Peyer's patch (tissue), 4 donors: ENCODE results near the gene TULP1. TPM values are rescaled to one million over a fixed set of nuclear protein-coding genes. Genes with fewer than 3 reads are reported as not detected.

ENCODE experiments used
- DNase-seq, 3 donors: peaks; one replicate each; pipeline ENCODE4 v3.0.0-alpha.2; 2017 to 2019
- H3K27ac ChIP-seq, 4 donors: fragments of 200-600 bp; sonication (generic); one replicate each; pipeline ENCODE4 v1.5.1; 2016 to 2019
- H3K27me3 ChIP-seq, 2 donors: fragments of 200-600 bp; sonication (generic); one replicate each; pipeline ENCODE4 v1.5.1; 2019
- H3K36me3 ChIP-seq, 3 donors: fragments of 200-600 bp; sonication (generic); one replicate each; pipeline ENCODE4 v1.5.1; 2016 to 2019
- H3K4me1 ChIP-seq, 4 donors: fragments of 200-600 bp; sonication (generic); one replicate each; pipeline ENCODE4 v1.5.1; 2016 to 2019
- H3K4me3 ChIP-seq, 4 donors: fragments of 200-600 bp; sonication (generic); 1 replicate in 3 of 4; 2 replicates in 1 of 4; pipeline ENCODE4 v1.5.1; 2016 to 2019; ENCODE audit warnings: mild to moderate bottlenecking in 1 of 4
- H3K9me3 ChIP-seq, 4 donors: fragments of 200-600 bp; sonication (generic); one replicate each; pipeline ENCODE4 v1.5.1; 2016 to 2019; ENCODE audit warnings: mild to moderate bottlenecking in 1 of 4
- CTCF ChIP-seq, 6 experiments: fragments of 450-650 bp in 4 of 6; fragments of 200-600 bp in 2 of 6; sonication (generic) in 1 of 6; IDR thresholded peaks; one replicate each; pipeline ENCODE4 v1.5.1; 2017 to 2019; ENCODE audit warnings: antibody characterized with exemption in 6 of 6, mild to moderate bottlenecking in 3 of 6, moderate library complexity in 1 of 6
- POLR2A ChIP-seq, 2 donors: fragments of 450-650 bp; IDR thresholded peaks; one replicate each; pipeline ENCODE4 v1.5.1; 2017; ENCODE audit warnings: antibody characterized with exemption in 2 of 2, mild to moderate bottlenecking in 2 of 2, moderate library complexity in 2 of 2
- total RNA-seq, 4 donors: library from RNA; depleted of rRNA; stranded (reverse); fragments of >200 nt; gene quantifications; one replicate each; pipeline ENCODE4 v1.1.0, GENCODE V29; 2016

Gene TULP1
- total RNA-seq, 4 donors from 2014 or later = not detected

- Histone ChIP-seq H3K4me3 (no peak overlapping the region), H3K4me1 (peaks cover 0 to 44% (median 2%) of the 10 kb centered on the region in 4 donors), H3K27me3 (no peaks in the 10 kb centered on the region), H3K27ac (peak overlapping the region; percentile 50 to 84 (median 78)), H3K36me3 (peaks cover 0 to 41% (median 0%) of the 10 kb centered on the region in 3 donors), H3K9me3 (no peaks in the 10 kb centered on the region)
- TF ChIP-seq CTCF (IDR thresholded peaks at IDR 0.05) (no peak), POLR2A (IDR thresholded peaks at IDR 0.05) (no peak)
- DNase-seq = no peak
Observed at GRCh38 chr6:35484921-35485392, 27.7 kb downstream of the TULP1 start.

GRCh38 chr6:35483893-35484645 is 28.6 kb downstream of the TULP1 start:
- Histone ChIP-seq H3K36me3 (peaks cover 0 to 50% (median 0%) of the 10 kb centered on the region in 3 donors), H3K9me3 (no peaks in the 10 kb centered on the region), H3K27me3 (no peaks in the 10 kb centered on the region), H3K4me3 (no peak overlapping the region), H3K27ac (peak overlapping the region in 1 of 4 donors; percentile 84), H3K4me1 (peaks cover 0 to 40% (median 2%) of the 10 kb centered on the region in 4 donors)
- DNase-seq = peak in 1 of 3 donors; percentile 34
- TF ChIP-seq CTCF (IDR thresholded peaks at IDR 0.05) = no peak
- no peak for TF ChIP-seq POLR2A (IDR thresholded peaks at IDR 0.05)

GRCh38 chr6:35483490-35483889 is 29.2 kb downstream of the TULP1 start:
- peaks cover 0 to 37% (median 2%) of the 10 kb centered on the region in 4 donors for H3K4me1 ChIP-seq
- H3K4me3 ChIP-seq = no peak overlapping the region
- no peak overlapping the region for H3K27ac ChIP-seq
- DNase-seq = peak in 1 of 3 donors; percentile 21
- no peaks in the 10 kb centered on the region for H3K9me3 ChIP-seq
- H3K36me3 ChIP-seq = peaks cover 0 to 53% (median 0%) of the 10 kb centered on the region in 3 donors
- H3K27me3 ChIP-seq = no peaks in the 10 kb centered on the region
- TF ChIP-seq CTCF (IDR thresholded peaks at IDR 0.05) (no peak), POLR2A (IDR thresholded peaks at IDR 0.05) (no peak)

GRCh38 chr6:35483062-35483461 is 29.6 kb downstream of the TULP1 start:
- peak overlapping the region in 1 of 4 donors; percentile 11 for H3K27ac ChIP-seq
- H3K4me1 ChIP-seq = peaks cover 0 to 32% (median 2%) of the 10 kb centered on the region in 4 donors
- no peak for DNase-seq
- peaks cover 0 to 58% (median 0%) of the 10 kb centered on the region in 3 donors for H3K36me3 ChIP-seq
- H3K4me3 ChIP-seq = no peak overlapping the region
- TF ChIP-seq POLR2A (IDR thresholded peaks at IDR 0.05) (no peak), CTCF (IDR thresholded peaks at IDR 0.05) (no peak)
- H3K9me3 ChIP-seq = no peaks in the 10 kb centered on the region
- no peaks in the 10 kb centered on the region for H3K27me3 ChIP-seq

- no peak for DNase-seq
- H3K36me3 ChIP-seq = peaks cover 0 to 74% (median 0%) of the 10 kb centered on the region in 3 donors
Observed at GRCh38 chr6:35481226-35481625, 31.5 kb downstream of the TULP1 start.

More at GRCh38 chr6:35481226-35481625, 31.5 kb downstream of the TULP1 start:
- Histone ChIP-seq H3K4me1 (peaks cover 0 to 14% (median 0%) of the 10 kb centered on the region in 4 donors), H3K27ac (no peak overlapping the region), H3K27me3 (no peaks in the 10 kb centered on the region), H3K9me3 (no peaks in the 10 kb centered on the region), H3K4me3 (no peak overlapping the region)
- TF ChIP-seq POLR2A (IDR thresholded peaks at IDR 0.05) (no peak), CTCF (IDR thresholded peaks at IDR 0.05) (no peak)
